GM20431 (cell line): ENCODE measurements around the gene HDGFL3.
"Not testable (repeated sequence)": the region's sequence is repeated elsewhere in the genome, so short reads cannot be mapped to it uniquely, and the experiment has no call there.

Source experiments
- in situ Hi-C: fragments of 300-500 bp; cut with MseI, MboI; formaldehyde crosslinking; loops from one replicate; pipeline ENCODE4 v1.15.0; 2020; ENCODE audit warnings: low sequenced_read_pairs; ENCODE audit not compliant: unreplicated experiment

The HDGFL3 gene

DNA sequence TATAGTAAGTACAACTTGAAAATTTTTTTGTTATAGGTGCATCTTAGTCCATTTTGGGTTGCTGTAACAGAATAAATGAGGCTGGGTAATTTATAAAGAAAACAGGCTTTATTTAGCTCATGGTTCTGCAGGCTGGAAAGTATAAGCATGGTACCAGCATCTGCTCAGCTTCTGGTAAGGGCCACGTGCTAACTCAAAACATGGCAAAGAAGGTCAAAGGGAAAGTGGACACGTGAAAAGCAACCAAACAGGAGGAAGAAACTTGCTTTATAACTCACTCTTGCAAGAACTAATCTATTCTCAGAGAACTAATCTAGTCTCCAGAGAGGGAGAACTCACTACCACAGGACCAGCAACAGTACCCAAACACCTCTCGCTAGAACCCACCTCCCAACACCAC lies 9.1 kb downstream of the HDGFL3 start:
- in situ Hi-C loops: no loop called here

DNA sequence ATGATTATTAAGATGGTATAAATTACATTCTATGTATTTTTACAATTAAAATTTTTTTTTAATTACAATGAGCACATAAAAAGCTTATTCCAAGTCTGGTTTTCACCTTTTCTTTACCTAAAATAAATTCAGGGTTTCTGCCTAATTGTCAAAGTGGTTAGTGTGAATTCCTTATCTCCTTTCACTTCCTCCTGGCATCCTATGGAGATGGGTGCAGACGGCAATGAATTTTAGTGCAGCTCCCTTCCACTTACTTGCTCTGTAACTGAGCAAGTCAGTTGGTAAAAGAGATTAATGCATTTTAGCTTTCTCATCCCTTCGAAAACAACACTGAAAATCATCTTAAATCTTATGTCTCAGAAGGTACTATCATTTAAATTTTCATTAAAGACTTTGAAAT lies 13.1 kb downstream of the HDGFL3 start:
- in situ Hi-C loops: no loop called here

GRCh38 chr15:83193721-83194120 lies 13.9 kb downstream of the HDGFL3 start:
- in situ Hi-C loops: no loop called here

GRCh38 chr15:83192742-83193141 lies 14.9 kb downstream of the HDGFL3 start:
- in situ Hi-C loops: no loop called here

- in situ Hi-C loops: no loop called here
These were observed 17.2 kb downstream of the HDGFL3 start for GRCh38 chr15:83190450-83190849.

DNA sequence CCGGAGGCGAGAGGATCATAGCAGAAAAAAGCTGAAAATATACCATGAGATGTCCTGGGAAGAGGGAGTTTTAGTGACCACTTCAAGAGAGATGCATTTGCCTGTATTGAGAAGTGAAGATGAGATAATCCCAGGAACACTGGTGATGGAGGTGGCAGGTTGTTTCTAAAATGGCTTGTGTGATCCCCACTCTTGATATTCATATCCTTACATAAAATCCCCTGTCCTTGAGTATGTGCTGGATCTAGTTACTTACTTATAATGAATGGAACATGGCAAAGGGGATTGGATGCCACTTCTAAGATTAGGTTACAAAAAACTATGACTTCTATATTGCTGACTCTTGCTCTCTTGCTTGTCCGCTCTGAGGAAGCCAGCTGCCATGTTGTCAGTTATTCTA lies 22.1 kb downstream of the HDGFL3 start:
- in situ Hi-C loops: no loop called here

- in situ Hi-C loops: no loop called here
These were observed 28.7 kb downstream of the HDGFL3 start for GRCh38 chr15:83178869-83179325.

- in situ Hi-C loops: no loop called here
These were observed 29.2 kb downstream of the HDGFL3 start for GRCh38 chr15:83178390-83178789.

- in situ Hi-C loops: no loop called here
These were observed 32.7 kb downstream of the HDGFL3 start for GRCh38 chr15:83174891-83175290.

GRCh38 chr15:83170474-83171165 lies 37.0 kb downstream of the HDGFL3 start:
- in situ Hi-C loops: no loop called here

DNA sequence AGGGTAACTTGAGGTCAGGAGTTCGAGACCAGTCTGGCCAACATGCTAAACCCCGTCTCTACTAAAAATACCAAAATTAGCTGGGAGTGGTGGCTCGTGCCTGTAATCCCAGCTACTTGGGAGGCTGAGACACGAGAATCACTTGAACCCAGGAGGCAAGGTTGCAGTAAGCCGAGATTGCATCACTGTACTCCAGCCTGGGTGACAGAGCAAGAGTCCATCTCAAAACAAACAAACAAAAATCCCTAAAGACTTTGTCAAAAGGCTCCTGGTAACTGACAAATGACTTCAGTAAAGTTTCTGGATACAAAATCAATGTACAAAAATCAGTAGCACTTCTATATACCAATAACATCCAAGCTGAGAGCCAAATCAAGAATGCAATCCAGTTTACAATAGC lies 38.0 kb downstream of the HDGFL3 start:
- in situ Hi-C loops: not testable (repeated sequence)

DNA sequence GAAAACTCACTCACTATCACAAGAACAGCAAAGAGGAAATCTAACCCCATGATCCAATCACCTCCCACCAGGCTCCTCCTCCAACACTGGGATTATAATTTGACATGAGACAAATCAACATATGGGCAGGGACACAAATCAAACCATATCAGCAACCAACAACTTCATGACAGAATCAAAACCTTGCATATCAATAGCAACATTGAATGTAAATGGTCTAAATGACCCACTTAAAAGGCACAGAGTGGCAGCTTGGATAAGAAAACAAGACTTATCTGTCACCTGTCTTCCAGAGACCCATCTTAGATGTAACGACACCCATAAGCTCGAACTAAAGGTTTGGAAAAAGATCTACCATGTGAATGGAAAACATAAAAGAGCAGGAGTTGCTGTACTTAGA lies 40.8 kb downstream of the HDGFL3 start:
- in situ Hi-C loops: no loop called here

DNA sequence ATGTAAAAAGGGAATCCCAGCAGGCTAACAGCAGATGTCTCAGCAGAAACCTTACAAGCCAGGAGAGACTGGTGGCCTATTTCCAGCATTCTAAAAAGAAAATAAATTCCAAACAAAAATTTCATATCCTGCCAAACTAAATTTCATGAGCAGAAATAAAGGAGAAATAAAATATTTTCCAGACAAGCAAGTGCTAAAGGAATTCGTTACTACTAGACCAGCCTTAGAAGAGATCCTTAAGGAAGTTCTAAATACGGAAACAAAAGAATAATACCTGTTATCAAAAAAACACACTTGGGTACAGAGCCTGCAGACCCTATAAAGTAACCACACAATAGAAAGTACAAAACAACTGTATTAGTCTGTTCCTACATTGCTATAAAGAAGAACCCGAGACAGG lies 41.4 kb downstream of the HDGFL3 start:
- in situ Hi-C loops: no loop called here

- in situ Hi-C loops: no loop called here
These were observed 42.7 kb downstream of the HDGFL3 start for GRCh38 chr15:83164771-83165404.

GRCh38 chr15:83164111-83164770 lies 43.4 kb downstream of the HDGFL3 start:
- in situ Hi-C loops: no loop called here

GRCh38 chr15:83163032-83163431 lies 44.6 kb downstream of the HDGFL3 start:
- in situ Hi-C loops: no loop called here

DNA sequence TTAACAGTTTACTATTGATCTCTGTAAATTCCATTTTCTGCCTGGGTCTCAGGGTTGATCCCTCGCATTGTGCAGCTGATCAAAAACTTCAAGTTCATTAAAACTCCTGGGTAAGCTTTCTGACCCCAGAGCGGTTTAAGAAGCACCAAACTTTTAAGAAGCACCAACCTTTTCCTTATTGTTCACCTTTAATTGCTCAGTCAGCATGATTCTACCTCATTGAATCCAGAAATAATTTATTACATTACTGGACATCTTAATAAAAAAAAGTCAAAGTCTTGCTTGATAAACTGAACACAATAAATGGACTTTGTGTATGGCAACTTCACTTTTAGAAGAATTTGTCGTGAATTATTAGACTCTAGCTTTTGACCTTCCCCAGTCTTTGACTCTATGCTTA lies 46.9 kb downstream of the HDGFL3 start:
- in situ Hi-C loops: no loop called here

DNA sequence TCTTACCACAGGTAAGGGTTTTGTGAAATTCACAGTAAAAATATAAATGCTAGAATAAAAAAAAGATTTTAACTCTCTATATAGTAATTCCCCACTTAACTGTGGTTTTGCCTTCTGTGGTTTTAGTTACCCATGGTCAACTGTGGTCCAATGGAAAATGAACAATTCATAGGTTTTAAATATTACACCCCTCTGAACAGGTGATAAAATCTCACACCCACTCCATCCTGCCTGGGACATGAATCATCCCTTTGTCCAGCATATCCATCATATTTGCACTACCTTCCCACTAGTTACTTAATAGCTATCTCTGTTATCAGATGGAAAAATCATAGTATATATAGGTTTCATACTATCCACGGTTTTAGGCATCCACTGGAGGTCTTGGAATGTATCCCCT lies 49.2 kb downstream of the HDGFL3 start:
- in situ Hi-C loops: no loop called here

GRCh38 chr15:83155942-83156341 lies 51.7 kb downstream of the HDGFL3 start:
- in situ Hi-C loops: no loop called here

DNA sequence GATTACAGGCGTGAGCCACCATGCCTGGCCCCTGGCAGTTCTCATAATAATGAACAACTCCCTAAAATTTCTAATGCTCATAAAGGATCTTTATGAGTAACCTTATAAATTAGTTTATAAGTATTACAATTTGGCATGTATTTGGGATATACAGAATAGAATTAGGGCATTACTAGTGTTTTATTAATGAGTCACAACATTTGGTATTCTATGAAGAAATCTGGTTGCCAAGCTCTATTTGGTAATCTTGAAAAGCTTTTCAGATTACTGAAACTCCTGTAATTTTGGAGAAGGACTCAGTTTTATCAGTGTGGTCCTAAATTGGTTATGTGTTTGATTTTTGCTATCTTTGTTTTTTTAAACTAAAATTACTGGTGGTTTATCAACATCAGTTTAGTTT lies 54.3 kb downstream of the HDGFL3 start:
- in situ Hi-C loops: no loop called here

GRCh38 chr15:83144771-83145170 lies 62.9 kb downstream of the HDGFL3 start:
- in situ Hi-C loops: no loop called here
